CD4-positive, alpha-beta memory T cell (primary cell): Measurements from ENCODE around the gene CPNE1. TPM values are rescaled to one million over a fixed set of nuclear protein-coding genes. Genes with fewer than 3 reads are reported as not detected.
A peak's percentile ranks its signal among the peaks of the same experiment; 100 is the strongest.

Source experiments
- CTCF ChIA-PET: fragments of 350-600 bp; sonication (Branson Sonifier 250); formaldehyde crosslinking; loops from one replicate; lab custom pipeline; 2021; ENCODE audit warnings: inconsistent platforms; ENCODE audit not compliant: partially characterized antibody; lab: Charles Lee
- POLR2A ChIA-PET: fragments of 350-600 bp; sonication (Branson Sonifier 250); formaldehyde crosslinking; loops from one replicate; lab custom pipeline; 2021; ENCODE audit not compliant: partially characterized antibody; lab: Charles Lee
- DNase-seq, 5 donors: peaks; one replicate each; pipeline versions ENCODE4 v3.0.0 to v3.0.0-alpha.2; 2020 to 2022; ENCODE audit warnings: mixed read lengths in 1 of 5
- H3K27ac ChIP-seq: one replicate; pipeline ENCODE4 v1.7.0; 2013; ENCODE audit warnings: low read depth, low read length
- H3K27me3 ChIP-seq: 2 replicates; pipeline ENCODE4 v1.7.0; 2013; ENCODE audit warnings: mild to moderate bottlenecking, low read length, moderate library complexity; ENCODE audit not compliant: insufficient read depth
- H3K36me3 ChIP-seq: 2 replicates; pipeline ENCODE4 v1.7.0; 2013; ENCODE audit warnings: mild to moderate bottlenecking, low read length, moderate library complexity; ENCODE audit not compliant: insufficient read depth
- H3K4me1 ChIP-seq: 2 replicates; pipeline ENCODE4 v1.7.0; 2013; ENCODE audit warnings: mild to moderate bottlenecking, low read length, moderate library complexity; ENCODE audit not compliant: insufficient read depth
- H3K4me3 ChIP-seq, 2 donors: one replicate each; pipeline ENCODE4 v1.7.0; 2013; ENCODE audit warnings: low read length in 2 of 2, mild to moderate bottlenecking in 1 of 2
- H3K9me3 ChIP-seq, 2 donors: one replicate each; pipeline ENCODE4 v1.7.0; 2013; ENCODE audit warnings: low read length in 2 of 2, control low read depth in 1 of 2; ENCODE audit not compliant: control insufficient read depth in 1 of 2
- H3K27ac Mint-ChIP-seq, 7 donors: one replicate each; pipeline ENCODE4 v1.8.0; 2020 to 2021; ENCODE audit warnings: mixed read lengths in 7 of 7, mild to moderate bottlenecking in 6 of 7, inconsistent platforms in 3 of 7, moderate library complexity in 3 of 7
- H3K27me3 Mint-ChIP-seq, 2 donors: one replicate each; pipeline ENCODE4 v1.8.0; 2020 to 2021; ENCODE audit warnings: mixed read lengths in 2 of 2
- H3K36me3 Mint-ChIP-seq, 2 donors: one replicate each; pipeline ENCODE4 v1.8.0; 2020 to 2021; ENCODE audit warnings: mixed read lengths in 2 of 2, inconsistent platforms in 1 of 2, mild to moderate bottlenecking in 1 of 2
- H3K4me1 Mint-ChIP-seq, 4 donors: one replicate each; pipeline ENCODE4 v1.8.0; 2020 to 2021; ENCODE audit warnings: mixed read lengths in 4 of 4, mild to moderate bottlenecking in 1 of 4
- H3K4me3 Mint-ChIP-seq, 8 donors: one replicate each; pipeline ENCODE4 v1.8.0; 2020 to 2021; ENCODE audit warnings: mixed read lengths in 8 of 8, mild to moderate bottlenecking in 7 of 8, moderate library complexity in 6 of 8, inconsistent platforms in 3 of 8
- H3K9me3 Mint-ChIP-seq, 8 donors: one replicate each; pipeline ENCODE4 v1.8.0; 2020 to 2021; ENCODE audit warnings: mixed read lengths in 8 of 8, mild to moderate bottlenecking in 5 of 8, inconsistent platforms in 3 of 8, moderate library complexity in 1 of 8
- intact Hi-C: fragments of 100-400 bp; cut with micrococcal nuclease; formaldehyde crosslinking; loops from one replicate; pipeline ENCODE4 v1.15.1; 2023
- polyA plus RNA-seq, 2 donors: library from polyadenylated mRNA; unstranded; fragments of 300-500 nt; fragmentation: Illumina TruSeq; gene quantifications; one replicate each; pipeline ENCODE4 v1.2.3, GENCODE V29; 2021
- total RNA-seq, 2 experiments: library from RNA; stranded (reverse); gene quantifications; one replicate each; pipeline ENCODE4 v1.2.3, GENCODE V29; 2021

CPNE1 gene
- total and polyA plus RNA-seq, 4 experiments from 2014 or later: 305 to 353 (median 329) TPM

DNA sequence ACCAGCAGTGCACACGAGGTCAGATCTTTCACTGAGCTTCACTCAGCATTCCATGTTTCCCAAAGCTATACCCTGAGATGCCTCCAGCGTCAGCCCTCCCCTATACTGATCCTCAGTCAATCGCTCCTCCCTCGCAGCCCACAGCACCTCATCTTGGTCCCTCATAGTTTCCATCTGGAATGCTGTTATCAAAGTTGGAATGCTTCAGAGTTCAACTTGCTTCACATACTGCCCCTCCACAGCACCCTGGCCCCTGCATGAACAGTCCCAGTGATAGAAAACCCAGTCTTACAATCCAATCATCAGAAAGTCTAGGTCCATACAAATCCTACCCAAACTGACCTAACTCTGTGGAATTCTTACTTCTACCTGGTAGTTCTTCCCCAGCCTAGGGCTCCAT, 29.0 kb downstream of the CPNE1 start:
- no peaks in the 10 kb centered on the region for H3K9me3 Mint-ChIP-seq
- H3K36me3 ChIP-seq: peaks cover 21% of the 10 kb centered on the region
- no peak overlapping the region for H3K4me3 Mint-ChIP-seq
- no peak overlapping the region for H3K27ac ChIP-seq
- peaks cover 40 to 58% (median 45%) of the 10 kb centered on the region in 4 donors for H3K4me1 Mint-ChIP-seq
- ChIA-PET CTCF (interaction anchor here (1.8 kb wide), 1 partner anchor 34 kb away, joined by 6 read pairs; no protein-coding TSS in a partner anchor), POLR2A (interaction anchor here (1.8 kb wide), 1 partner anchor 29 kb away, joined by 8 read pairs; the partner anchor contains the start of genes CPNE1 and RBM12)
- H3K4me1 ChIP-seq: peaks cover 10% of the 10 kb centered on the region
- no peak overlapping the region for H3K4me3 ChIP-seq
- no peaks in the 10 kb centered on the region for H3K27me3 ChIP-seq
- peak overlapping the region; percentile 16 to 89 (median 53) for H3K27ac Mint-ChIP-seq
- intact Hi-C loops: no loop called here
- no peaks in the 10 kb centered on the region for H3K9me3 ChIP-seq
- H3K36me3 Mint-ChIP-seq: peaks cover 13 to 26% of the 10 kb centered on the region in 2 donors
- no peaks in the 10 kb centered on the region for H3K27me3 Mint-ChIP-seq
- DNase-seq: no peak

DNA sequence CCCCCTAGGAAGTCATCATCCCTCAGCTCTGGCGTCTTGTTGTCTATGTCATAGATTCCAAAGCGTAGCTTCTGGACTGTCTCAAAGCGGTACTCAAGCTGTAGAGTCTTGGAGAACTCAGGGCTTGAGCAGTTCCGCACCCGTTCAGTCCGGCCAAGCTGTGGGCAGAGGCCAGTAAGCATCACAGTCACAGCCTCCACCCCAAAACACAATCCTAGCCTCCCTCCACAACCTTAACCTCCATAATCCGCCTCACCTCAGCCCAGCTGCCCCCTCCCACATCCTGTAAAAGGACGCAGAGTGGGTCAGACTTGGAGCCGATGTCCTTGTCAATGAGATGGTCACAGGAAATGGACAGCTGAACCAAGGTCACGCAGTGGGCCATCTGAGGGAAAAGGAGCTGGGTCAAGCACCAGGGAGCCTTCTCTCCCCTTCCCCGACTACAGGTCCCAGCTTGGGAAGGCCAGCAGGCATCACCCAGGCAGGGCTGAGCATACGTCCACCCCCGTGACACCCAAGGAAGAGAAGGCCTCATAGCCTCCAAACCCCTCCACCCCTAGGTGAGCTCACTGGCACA, 32.1 kb downstream of the CPNE1 start:
- no peak for DNase-seq
- Mint-ChIP-seq H3K4me3 (no peak overlapping the region), H3K9me3 (no peaks in the 10 kb centered on the region), H3K36me3 (peaks cover 33 to 45% of the 10 kb centered on the region in 2 donors), H3K27me3 (no peaks in the 10 kb centered on the region), H3K4me1 (peaks cover 18 to 31% (median 21%) of the 10 kb centered on the region in 4 donors), H3K27ac (peak overlapping the region in 6 of 7 donors; percentile 17 to 87 (median 46))
- H3K27me3 ChIP-seq: no peaks in the 10 kb centered on the region
- no peak overlapping the region for H3K27ac ChIP-seq
- H3K4me1 ChIP-seq: peaks cover 7% of the 10 kb centered on the region
- intact Hi-C loops: no loop called here
- no peaks in the 10 kb centered on the region for H3K9me3 ChIP-seq
- peaks cover 45% of the 10 kb centered on the region for H3K36me3 ChIP-seq
- ChIA-PET POLR2A (interaction anchor here (1.2 to 1.7 kb wide), 2 partner anchors 13 to 14 kb away, joined by 3 to 4 read pairs; no protein-coding TSS in a partner anchor), CTCF (interaction anchor here (0.9 kb wide), 1 partner anchor 14 kb away, joined by 4 read pairs; no protein-coding TSS in a partner anchor)
- no peak overlapping the region for H3K4me3 ChIP-seq

DNA sequence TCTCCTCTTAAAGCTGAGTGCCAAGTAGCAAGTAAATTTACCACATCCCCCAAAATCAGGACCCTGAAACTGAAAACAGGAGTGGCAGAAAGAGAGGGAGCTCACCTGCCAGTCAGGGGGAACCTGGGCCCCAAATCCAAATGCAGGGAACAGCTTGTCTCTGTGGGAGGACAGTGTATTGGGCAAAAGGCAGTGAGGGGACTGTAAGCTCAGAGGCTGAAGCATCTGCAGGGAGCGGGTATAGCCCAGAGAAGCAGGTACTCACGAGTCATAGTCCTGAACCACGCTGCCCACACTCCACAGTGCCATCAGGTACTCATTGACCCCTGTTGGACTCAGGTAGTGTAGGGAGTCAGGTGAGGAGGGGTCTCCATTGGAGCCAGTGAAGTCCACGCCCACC, 34.1 kb downstream of the CPNE1 start:
- Mint-ChIP-seq H3K9me3 (no peaks in the 10 kb centered on the region), H3K27me3 (no peaks in the 10 kb centered on the region), H3K27ac (peak overlapping the region in 2 of 7 donors; percentile 13 to 18), H3K4me3 (no peak overlapping the region), H3K4me1 (peaks cover 5 to 16% (median 10%) of the 10 kb centered on the region in 4 donors), H3K36me3 (peaks cover 43 to 61% of the 10 kb centered on the region in 2 donors)
- Histone ChIP-seq H3K36me3 (peaks cover 57% of the 10 kb centered on the region), H3K9me3 (no peaks in the 10 kb centered on the region), H3K4me3 (no peak overlapping the region), H3K27ac (no peak overlapping the region), H3K4me1 (no peaks in the 10 kb centered on the region), H3K27me3 (no peaks in the 10 kb centered on the region)
- DNase-seq: no peak
- intact Hi-C loops: no loop called here
- POLR2A ChIA-PET: interaction anchor here (1.5 kb wide), 1 partner anchor 11 kb away, joined by 6 read pairs; no protein-coding TSS in a partner anchor
- CTCF ChIA-PET: interaction anchor here (0.9 to 3.3 kb wide), 4 partner anchors 7 to 29 kb away, joined by 3 to 18 read pairs (median 3); no protein-coding TSS in a partner anchor

DNA sequence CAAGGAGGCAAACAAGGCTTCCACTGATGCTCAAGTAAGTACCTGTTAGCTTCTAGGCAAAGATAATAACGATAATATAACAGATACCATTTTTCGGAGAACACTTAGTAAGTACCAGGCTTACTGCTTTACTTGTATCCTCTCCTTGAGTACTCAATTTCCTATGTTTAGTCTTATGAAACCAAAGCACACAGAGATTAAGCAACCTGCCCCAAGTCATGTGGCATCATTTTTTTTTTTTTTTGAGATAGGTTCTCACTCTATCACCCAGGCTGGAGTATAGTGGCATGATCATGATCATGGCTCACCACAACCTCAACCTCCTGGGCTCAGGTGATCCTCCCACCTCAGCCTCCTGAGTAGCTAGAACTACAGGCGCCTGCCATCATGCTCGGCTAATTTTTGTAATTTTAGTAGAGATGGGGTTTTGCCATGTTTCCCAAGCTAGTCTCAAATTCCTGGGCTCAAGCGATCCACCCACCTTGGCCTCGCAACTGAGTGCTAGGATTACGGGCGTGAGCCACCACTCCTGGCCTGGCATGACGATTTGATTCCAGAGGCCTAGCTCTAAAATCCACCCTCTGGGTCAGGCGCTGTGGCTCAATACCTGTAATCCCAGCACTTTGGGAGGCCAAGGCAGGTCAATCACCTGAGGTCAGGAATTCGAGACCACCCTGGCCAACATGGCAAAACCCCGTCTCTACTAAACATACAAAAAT, 35.1 kb downstream of the CPNE1 start:
- Histone ChIP-seq H3K9me3 (no peaks in the 10 kb centered on the region), H3K36me3 (peaks cover 59% of the 10 kb centered on the region), H3K4me1 (no peaks in the 10 kb centered on the region), H3K27ac (no peak overlapping the region), H3K27me3 (no peaks in the 10 kb centered on the region), H3K4me3 (no peak overlapping the region)
- ChIA-PET POLR2A (interaction anchor here (1.3 kb wide), 1 partner anchor 10 kb away, joined by 4 read pairs; no protein-coding TSS in a partner anchor), CTCF (interaction anchor here (3.3 kb wide), 1 partner anchor 10 kb away, joined by 18 read pairs; no protein-coding TSS in a partner anchor)
- H3K27me3 Mint-ChIP-seq: no peaks in the 10 kb centered on the region
- peak overlapping the region in 1 of 7 donors; percentile 40 for H3K27ac Mint-ChIP-seq
- H3K4me3 Mint-ChIP-seq: no peak overlapping the region
- H3K4me1 Mint-ChIP-seq: peaks cover 0 to 6% (median 3%) of the 10 kb centered on the region in 4 donors
- H3K36me3 Mint-ChIP-seq: peaks cover 47 to 64% of the 10 kb centered on the region in 2 donors
- no peaks in the 10 kb centered on the region for H3K9me3 Mint-ChIP-seq
- intact Hi-C loops: no loop called here
- DNase-seq: no peak

DNA sequence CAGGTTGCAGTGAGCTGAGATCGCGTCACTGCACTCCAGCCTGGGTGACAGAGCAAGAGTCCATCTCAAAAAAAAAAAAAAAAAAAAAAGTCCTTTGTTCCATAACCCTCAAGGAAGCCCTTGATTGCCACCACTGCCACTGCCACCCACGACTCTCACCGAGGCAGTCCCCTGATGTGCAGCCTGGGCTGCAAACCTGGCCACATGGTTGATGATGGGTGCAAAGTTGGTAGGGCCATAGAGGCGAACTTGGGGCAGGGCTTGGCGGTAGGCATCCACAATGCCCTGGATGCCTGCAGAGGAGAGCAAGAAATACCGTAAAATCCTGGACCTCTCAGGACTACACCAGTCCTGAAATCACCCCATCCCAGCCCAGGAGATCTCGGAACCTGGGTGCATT, 37.6 kb downstream of the CPNE1 start:
- H3K27ac ChIP-seq: no peak overlapping the region
- no peaks in the 10 kb centered on the region for H3K4me1 Mint-ChIP-seq
- no peaks in the 10 kb centered on the region for H3K27me3 ChIP-seq
- CTCF ChIA-PET: interaction anchor here (0.9 to 1.0 kb wide), 3 partner anchors 8 to 163 kb away, joined by 3 to 5 read pairs (median 3); partner anchors contain the start of gene SPAG4
- H3K4me1 ChIP-seq: no peaks in the 10 kb centered on the region
- H3K27ac Mint-ChIP-seq: peak overlapping the region in 1 of 7 donors; percentile 6
- H3K36me3 ChIP-seq: peaks cover 52% of the 10 kb centered on the region
- H3K36me3 Mint-ChIP-seq: peaks cover 46 to 53% of the 10 kb centered on the region in 2 donors
- no peaks in the 10 kb centered on the region for H3K9me3 Mint-ChIP-seq
- intact Hi-C loops: no loop called here
- POLR2A ChIA-PET: interaction anchor here (0.9 to 1.0 kb wide), 2 partner anchors 10 to 37 kb away, joined by 3 to 4 read pairs; no protein-coding TSS in a partner anchor
- H3K4me3 Mint-ChIP-seq: no peak overlapping the region
- H3K4me3 ChIP-seq: no peak overlapping the region
- DNase-seq: no peak
- H3K27me3 Mint-ChIP-seq: no peaks in the 10 kb centered on the region
- no peaks in the 10 kb centered on the region for H3K9me3 ChIP-seq

DNA sequence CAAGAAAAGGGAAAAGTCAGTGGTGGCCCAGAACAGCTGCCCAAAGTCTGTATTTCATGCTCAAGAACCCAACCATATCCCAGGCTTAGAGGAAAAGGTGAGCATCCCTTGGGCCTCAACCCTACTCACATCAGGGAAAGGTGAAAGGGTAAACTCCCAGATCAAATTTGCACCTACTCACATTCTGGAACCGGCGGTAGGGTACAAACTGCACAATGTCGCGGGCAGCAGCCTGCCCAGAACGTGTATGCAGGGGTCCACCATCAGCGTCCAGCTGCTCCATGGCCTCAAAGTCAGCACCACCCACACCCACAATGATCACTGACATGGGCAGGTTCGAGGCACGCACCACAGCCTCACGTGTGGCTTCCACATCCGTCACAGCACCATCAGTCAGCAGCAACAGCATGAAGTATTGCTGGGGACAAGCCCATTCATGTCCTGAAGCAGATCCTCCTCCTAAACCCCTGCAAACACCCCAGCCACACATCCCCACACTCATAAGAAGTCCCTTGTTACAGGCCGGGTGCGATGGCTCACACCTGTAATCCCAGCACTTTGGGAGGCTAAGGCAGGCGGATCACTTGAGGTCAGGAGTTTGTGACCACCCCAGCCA, 38.2 kb downstream of the CPNE1 start:
- no peak overlapping the region for H3K4me3 ChIP-seq
- Mint-ChIP-seq H3K27me3 (no peaks in the 10 kb centered on the region), H3K36me3 (peaks cover 40 to 50% of the 10 kb centered on the region in 2 donors), H3K9me3 (no peaks in the 10 kb centered on the region), H3K4me1 (peaks cover 0 to 1% (median 0%) of the 10 kb centered on the region in 4 donors), H3K4me3 (no peak overlapping the region), H3K27ac (no peak overlapping the region)
- H3K9me3 ChIP-seq: no peaks in the 10 kb centered on the region
- CTCF ChIA-PET: no interaction called here
- intact Hi-C loops: no loop called here
- POLR2A ChIA-PET: interaction anchor here (0.9 kb wide), 1 partner anchor 38 kb away, joined by 4 read pairs; no protein-coding TSS in a partner anchor
- H3K36me3 ChIP-seq: peaks cover 46% of the 10 kb centered on the region
- no peaks in the 10 kb centered on the region for H3K4me1 ChIP-seq
- H3K27me3 ChIP-seq: no peaks in the 10 kb centered on the region
- no peak overlapping the region for H3K27ac ChIP-seq
- DNase-seq: no peak
